Camera-type eye (tissue), 1 donor: ENCODE results near the gene HSF2. TPM values are rescaled to one million over a fixed set of nuclear protein-coding genes. Genes with fewer than 3 reads are reported as not detected.

Source experiments
- total RNA-seq: library from RNA; depleted of rRNA; stranded (reverse); fragments of >200 nt; gene quantifications from one replicate; pipeline ENCODE4 v1.2.3, GENCODE V29; 2014

Gene HSF2
- total RNA-seq = 58.1 TPM

DNA sequence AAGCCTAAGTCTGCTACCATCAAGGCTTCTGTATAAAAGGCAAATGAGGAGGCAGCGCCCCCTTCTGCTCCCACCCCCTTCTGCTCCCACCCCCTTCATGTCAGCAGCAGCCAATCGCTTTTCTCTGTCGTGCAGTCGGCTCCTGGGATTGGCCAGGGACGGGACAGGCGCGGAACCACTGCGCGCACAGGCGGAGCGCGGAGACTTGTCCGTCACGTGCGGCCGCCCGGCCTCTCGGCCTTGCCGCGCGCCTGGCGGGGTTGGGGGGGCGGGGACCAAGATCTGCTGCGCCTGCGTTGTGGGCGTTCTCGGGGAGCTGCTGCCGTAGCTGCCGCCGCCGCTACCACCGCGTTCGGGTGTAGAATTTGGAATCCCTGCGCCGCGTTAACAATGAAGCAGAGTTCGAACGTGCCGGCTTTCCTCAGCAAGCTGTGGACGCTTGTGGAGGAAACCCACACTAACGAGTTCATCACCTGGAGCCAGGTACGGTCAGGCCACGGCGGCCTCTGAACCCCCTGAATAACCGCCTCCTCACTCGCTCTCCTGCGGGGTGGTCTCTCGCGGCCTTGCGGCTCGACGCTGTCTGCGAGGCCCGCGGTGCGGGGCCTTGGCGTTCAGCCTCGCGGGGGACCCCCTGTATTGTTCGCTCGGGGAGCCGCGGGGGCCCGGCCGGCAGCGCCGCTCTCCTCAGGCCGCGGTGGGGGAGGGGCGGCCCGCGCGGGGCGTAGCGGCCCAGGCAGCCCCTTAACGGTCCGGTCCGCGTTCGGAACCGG, at the start of gene HSF2:
Gene HSF2 (plus strand): TSS at position 305 of the 773 bp plus-strand sequence. CDS start 86 bp downstream, at position 391.

GRCh38 chr6:122471107-122472021, 71.9 kb downstream of the HSF2 start, which contains the start of gene SERINC1:
SERINC1 (minus strand) TSS chr6:122471807; CDS start chr6:122471737, 70 bp downstream.

Other genes with a start within 250 kb of the HSF2 start
- 369 TPM for gene SERINC1, start 72.2 kb downstream of the HSF2 start, total RNA-seq
- gene PKIB, start 210.8 kb downstream of the HSF2 start, total RNA-seq = 19.4 TPM